H1 (cell line): ENCODE measurements around the gene TTC28. TPM values are rescaled to one million over a fixed set of nuclear protein-coding genes. Genes with fewer than 3 reads are reported as not detected.

ENCODE experiments used
- CTCF ChIA-PET: fragments of 300-600 bp; sonication (Branson Sonifier 250); formaldehyde crosslinking; loops from one replicate; lab custom pipeline; 2021; ENCODE audit not compliant: partially characterized antibody; lab: Charles Lee
- POLR2A ChIA-PET: fragments of 300-600 bp; sonication (Branson Sonifier 250); formaldehyde crosslinking; loops from one replicate; lab custom pipeline; 2021; ENCODE audit warnings: inconsistent platforms; ENCODE audit not compliant: partially characterized antibody; lab: Charles Lee
- DNase-seq, 2 experiments: peaks; one replicate each; pipeline versions ENCODE4 v3.0.0 to v3.0.0-alpha.2; 2010 to 2022; ENCODE audit warnings: low spot score in 2 of 2, low read depth in 1 of 2, mixed read lengths in 1 of 2
- FAIRE-seq: peaks from 2 replicates; lab custom pipeline; 2011; peaks lifted over from hg19 to GRCh38; lab: Jason Lieb, UNC
- H2AFZ ChIP-seq: 2 replicates; pipeline ENCODE4 v1.8.1; 2012; ENCODE audit warnings: low read length, inconsistent platforms
- H2AK5ac ChIP-seq: 2 replicates; pipeline ENCODE4 v1.6.1; 2013; ENCODE audit warnings: low read depth, low read length
- H2BK120ac ChIP-seq: replicated peaks from 2 replicates; pipeline ENCODE3; 2013; ENCODE audit warnings: low read depth, low read length, inconsistent platforms
- H2BK12ac ChIP-seq: 2 replicates; pipeline ENCODE4 v1.6.1; 2013; ENCODE audit warnings: low read depth, low read length
- H2BK15ac ChIP-seq: 2 replicates; pipeline ENCODE4 v1.6.1; 2013; ENCODE audit warnings: low read length
- H2BK20ac ChIP-seq: 2 replicates; pipeline ENCODE4 v1.6.1; 2013; ENCODE audit warnings: low read length
- H2BK5ac ChIP-seq: 2 replicates; pipeline ENCODE4 v1.6.1; 2013; ENCODE audit warnings: low read depth, low read length
- H3K14ac ChIP-seq: 2 replicates; pipeline ENCODE4 v1.6.1; 2013; ENCODE audit warnings: inconsistent platforms; ENCODE audit not compliant: insufficient read length
- H3K18ac ChIP-seq: 2 replicates; pipeline ENCODE4 v1.6.1; 2013; ENCODE audit warnings: low read length; ENCODE audit errors: extremely low read depth
- H3K23ac ChIP-seq: 2 replicates; pipeline ENCODE4 v1.6.1; 2013; ENCODE audit warnings: inconsistent platforms; ENCODE audit not compliant: insufficient read length
- H3K23me2 ChIP-seq: 2 replicates; pipeline ENCODE4 v1.6.1; 2013; ENCODE audit warnings: low read depth, low read length
- H3K27ac ChIP-seq: 2 replicates; pipeline ENCODE4 v1.6.1; 2011; ENCODE audit warnings: low read depth, low read length, inconsistent platforms
- H3K27me3 ChIP-seq, 4 experiments: replicated peaks in 1 of 4; 1 replicate in 1 of 4; 2 replicates in 3 of 4; pipeline versions ENCODE4 v1.6.1 to v1.8.1; 2011 to 2013; ENCODE audit warnings: low read length in 3 of 4, mild to moderate bottlenecking in 3 of 4, inconsistent platforms in 2 of 4, mixed read lengths in 2 of 4, moderate library complexity in 1 of 4; ENCODE audit not compliant: control insufficient read depth in 3 of 4, insufficient read depth in 3 of 4; ENCODE audit errors: extremely low read depth in 1 of 4
- H3K36me3 ChIP-seq, 4 experiments: 2 replicates each; pipeline versions ENCODE4 v1.6.1 to v1.8.1; 2011 to 2013; ENCODE audit warnings: mild to moderate bottlenecking in 4 of 4, low read length in 3 of 4, moderate library complexity in 2 of 4, control low read depth in 1 of 4, inconsistent platforms in 1 of 4; ENCODE audit not compliant: insufficient read depth in 4 of 4, control insufficient read depth in 2 of 4
- H3K4ac ChIP-seq: replicated peaks from 2 replicates; pipeline ENCODE3; 2013; ENCODE audit warnings: low read length, low read depth, mixed read lengths, inconsistent platforms; ENCODE audit not compliant: insufficient read length
- H3K4me1 ChIP-seq, 4 experiments: replicated peaks in 1 of 4; 1 replicate in 1 of 4; 2 replicates in 3 of 4; pipeline versions ENCODE4 v1.6.1 to v1.8.1; 2011 to 2013; ENCODE audit warnings: low read length in 3 of 4, inconsistent platforms in 2 of 4, mixed read lengths in 1 of 4; ENCODE audit not compliant: insufficient read depth in 4 of 4, control insufficient read depth in 3 of 4
- H3K4me2 ChIP-seq, 2 experiments: 2 replicates each; pipeline versions ENCODE4 v1.6.1 to v1.8.1; 2011 to 2013; ENCODE audit warnings: low read depth in 2 of 2, low read length in 2 of 2, control low read depth in 1 of 2, inconsistent platforms in 1 of 2, mild to moderate bottlenecking in 1 of 2; ENCODE audit not compliant: insufficient read depth in 1 of 2
- H3K4me3 ChIP-seq, 4 experiments: fragments of 200-600, 300-600 bp in 1 of 4; sonication (generic), shearing (Covaris generic), sonication (Bioruptor Twin) in 1 of 4; 2 replicates each; pipeline versions ENCODE4 v1.5.1 to v1.8.1; 2011 to 2016; ENCODE audit warnings: low read length in 4 of 4, low read depth in 3 of 4, control low read depth in 2 of 4, inconsistent platforms in 2 of 4, mild to moderate bottlenecking in 2 of 4, mixed read lengths in 1 of 4, moderate library complexity in 1 of 4; ENCODE audit not compliant: insufficient read depth in 2 of 4; ENCODE audit errors: extremely low read depth in 1 of 4
- H3K56ac ChIP-seq: replicated peaks from 2 replicates; pipeline ENCODE3; 2013; ENCODE audit warnings: low read depth, mild to moderate bottlenecking, mixed read lengths, low read length, inconsistent platforms; ENCODE audit not compliant: insufficient read length
- H3K79me1 ChIP-seq: 2 replicates; pipeline ENCODE4 v1.6.1; 2013; ENCODE audit warnings: low read depth, low read length, control low read depth
- H3K79me2 ChIP-seq, 2 experiments: 2 replicates each; pipeline versions ENCODE4 v1.6.1 to v1.8.1; 2012 to 2013; ENCODE audit warnings: low read length in 2 of 2, mild to moderate bottlenecking in 2 of 2, inconsistent platforms in 1 of 2; ENCODE audit not compliant: insufficient read depth in 2 of 2, control insufficient read depth in 1 of 2
- H3K9ac ChIP-seq, 4 experiments: replicated peaks in 1 of 4; 1 replicate in 1 of 4; 2 replicates in 3 of 4; pipeline versions ENCODE4 v1.6.1 to v1.8.1; 2011 to 2013; ENCODE audit warnings: low read depth in 3 of 4, low read length in 3 of 4, control low read depth in 2 of 4, mild to moderate bottlenecking in 2 of 4, moderate library complexity in 2 of 4, inconsistent platforms in 1 of 4; ENCODE audit errors: extremely low read depth in 1 of 4
- H3K9me3 ChIP-seq, 2 experiments: 2 replicates each; pipeline versions ENCODE4 v1.6.1 to v1.8.1; 2012 to 2013; ENCODE audit warnings: mild to moderate bottlenecking in 2 of 2, moderate library complexity in 2 of 2, control low read depth in 1 of 2, inconsistent platforms in 1 of 2, low read depth in 1 of 2, low read length in 1 of 2, mixed read lengths in 1 of 2; ENCODE audit not compliant: insufficient read depth in 2 of 2
- H4K20me1 ChIP-seq, 2 experiments: replicated peaks in 1 of 2; 2 replicates each; pipeline versions ENCODE3 to v1.8.1; 2011 to 2013; ENCODE audit warnings: inconsistent platforms in 2 of 2, low read length in 2 of 2, mild to moderate bottlenecking in 1 of 2; ENCODE audit not compliant: insufficient read depth in 2 of 2, control insufficient read depth in 1 of 2
- H4K5ac ChIP-seq: 2 replicates; pipeline ENCODE4 v1.6.1; 2013; ENCODE audit warnings: low read length, low read depth, mixed read lengths, inconsistent platforms; ENCODE audit not compliant: insufficient read length
- H4K8ac ChIP-seq: 2 replicates; pipeline ENCODE4 v1.8.0; 2013; ENCODE audit warnings: mild to moderate bottlenecking, moderate library complexity, low read length, inconsistent platforms; ENCODE audit not compliant: insufficient read depth; ENCODE audit errors: extremely low read depth
- H4K91ac ChIP-seq: replicated peaks from 2 replicates; pipeline ENCODE3; 2013; ENCODE audit warnings: low read length, mixed read lengths, inconsistent platforms; ENCODE audit not compliant: insufficient read length
- TBP ChIP-seq: IDR thresholded peaks from 2 replicates; pipeline ENCODE4 v1.6.1; 2011; ENCODE audit warnings: low read depth, low read length, improper control_type of control experiment
- TCF12 ChIP-seq: IDR thresholded peaks from 2 replicates; pipeline ENCODE4 v1.6.1; 2011; ENCODE audit warnings: low read depth, mild to moderate bottlenecking, low read length
- WGBS, 2 experiments: shearing (Covaris generic) in 1 of 2; methylation state at CpG; one replicate each; pipeline versions ENCODE4 v1.1.6 to v1.1.7; 2013 to 2015; ENCODE audit warnings: low lambda C conversion rate in 2 of 2, mixed read lengths in 2 of 2, inconsistent platforms in 1 of 2, low coverage in 1 of 2, missing lambda C conversion rate in 1 of 2; ENCODE audit not compliant: insufficient replicate concordance in 2 of 2, insufficient coverage in 1 of 2, insufficient read length in 1 of 2; ENCODE audit errors: extremely low coverage in 1 of 2, missing lambda C conversion rate in 1 of 2; 5-methylcytosine and 5-hydroxymethylcytosine counted together
- polyA plus RNA-seq, 7 experiments: library from polyadenylated mRNA; depleted of rRNA in 3 of 7; stranded (reverse) in 5 of 7; unstranded in 2 of 7; fragments of >200 nt in 5 of 7; fragments of 200-250 nt in 2 of 7; gene quantifications; 1 replicate in 5 of 7; 2 replicates in 1 of 7; 4 replicates in 1 of 7; pipeline versions ENCODE4 v1.2.1 to v1.2.3, GENCODE V29; 2011 to 2013; ENCODE audit warnings: missing spikeins in 2 of 7, mixed read lengths in 2 of 7
- total RNA-seq: library from RNA; stranded (reverse); fragmentation: NEBNext Ultra II Directional; extraction: Animal tissue kit (Norgen Biotek cat#: 25700); gene quantifications from 2 replicates; pipeline ENCODE4 v1.2.1, GENCODE V29; 2021

The TTC28 gene
- total and polyA plus RNA-seq, 2 of the 8 experiments (the other 6 are each of a cell fraction or from before 2014, with no cell fraction given) = 2.6 to 12.6 TPM

DNA sequence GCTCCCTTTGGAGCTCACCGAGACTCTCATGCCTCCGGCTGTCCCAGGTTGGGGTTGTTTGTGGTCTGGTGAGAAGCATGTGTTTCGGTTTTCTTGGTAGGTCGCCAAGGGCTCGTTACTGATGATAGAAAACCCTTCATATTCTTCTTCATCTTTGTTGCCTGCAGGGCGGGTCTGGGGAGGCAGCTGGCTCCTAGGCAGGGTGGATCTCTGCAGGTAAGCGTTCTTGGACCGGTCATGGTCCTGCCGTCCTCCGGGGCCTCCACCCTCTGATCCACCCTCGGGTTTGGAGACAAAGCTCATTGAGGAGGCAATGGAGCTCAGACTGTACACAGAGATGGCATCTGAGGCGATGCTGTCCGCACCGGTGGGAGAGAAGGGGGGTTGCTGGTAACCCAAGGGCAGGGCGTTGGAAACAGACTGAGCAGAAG is 696.3 kb downstream of the TTC28 start:
- Histone ChIP-seq H2AFZ (no peak overlapping the region), H3K4me1 (peaks cover 0 to 8% (median 6%) of the 10 kb centered on the region in 4 experiments; a peak in 6 of 7 replicates), H2BK12ac (no peak overlapping the region), H3K9me3 (no peaks in the 10 kb centered on the region), H3K36me3 (0 out of 8 replicates have a peak, but pooled peaks cover 0 to 3% (median 0%) of the 10 kb centered on the region in 4 experiments), H4K8ac (no peak overlapping the region), H3K27me3 (no peaks in the 10 kb centered on the region), H3K9ac (no peak overlapping the region; a peak in 1 of 7 replicates), H3K4me2 (no peak overlapping the region), H3K4ac (no peak overlapping the region), H2BK120ac (no peak overlapping the region), H4K5ac (no peak overlapping the region), H4K20me1 (peaks cover 0 to 4% of the 10 kb centered on the region in 2 experiments), H3K56ac (no peak overlapping the region), H4K91ac (no peak overlapping the region), H2BK5ac (no peak overlapping the region), H3K18ac (no peak overlapping the region), H3K23ac (no peak overlapping the region), H2AK5ac (no peak overlapping the region), H3K4me3 (no peak overlapping the region), H3K23me2 (no peaks in the 10 kb centered on the region), H3K79me2 (no peaks in the 10 kb centered on the region), H2BK15ac (no peak overlapping the region), H3K27ac (no peak overlapping the region), H2BK20ac (no peak overlapping the region), H3K14ac (no peak overlapping the region), H3K79me1 (no peaks in the 10 kb centered on the region)
- DNase-seq (peak in 1 of 2 experiments; percentile 24), FAIRE-seq (no peak)
- TF ChIP-seq TBP (no peak), TCF12 (no peak)
- CTCF ChIA-PET = interaction anchor here (0.6 to 3.1 kb wide), 8 partner anchors 8 to 103 kb away, joined by 3 to 15 read pairs (median 4); no protein-coding TSS in a partner anchor
- WGBS, 2 experiments = 90% methylated on average over 15 of the region's 15 CpGs; no CpG with 5 or more reads in 1 of the 2 experiments
- POLR2A ChIA-PET = interaction anchor here (1.3 kb wide), 1 partner anchor 15 kb away, joined by 3 read pairs; no protein-coding TSS in a partner anchor
